Upper lobe of right lung (tissue), 1 donor: Measurements from ENCODE around the gene SH3GL3. TPM values are rescaled to one million over a fixed set of nuclear protein-coding genes. Genes with fewer than 3 reads are reported as not detected.

Source experiments
- ATAC-seq: fragments of 200-7000 bp; cut with Tn5 transposase; one replicate; pipeline ENCODE4 v1.9.1; 2020; ENCODE audit warnings: mild to moderate bottlenecking, moderate library complexity
- DNase-seq: peaks from one replicate; pipeline ENCODE4 v3.0.0-alpha.2; 2020
- H3K27ac ChIP-seq: fragments of 200-600 bp; one replicate; pipeline ENCODE4 v1.8.0; 2022
- H3K27me3 ChIP-seq: fragments of 200-600 bp; one replicate; pipeline ENCODE4 v1.8.0; 2022; ENCODE audit warnings: mild to moderate bottlenecking
- H3K36me3 ChIP-seq: fragments of 200-600 bp; one replicate; pipeline ENCODE4 v1.8.0; 2022
- H3K4me1 ChIP-seq: fragments of 200-600 bp; one replicate; pipeline ENCODE4 v1.8.0; 2022
- H3K4me3 ChIP-seq: fragments of 200-600 bp; one replicate; pipeline ENCODE4 v1.8.0; 2022; ENCODE audit warnings: mild to moderate bottlenecking
- H3K9me3 ChIP-seq: fragments of 200-600 bp; one replicate; pipeline ENCODE4 v1.8.0; 2022
- intact Hi-C: fragments of 100-400 bp; cut with DNase I; formaldehyde crosslinking; loops from one replicate; pipeline ENCODE4 v1.11.0; 2022
- total RNA-seq: library from RNA; stranded (reverse); fragmentation: NEBNext Ultra II Directional; extraction: Animal tissue kit (Norgen Biotek cat#: 25700); gene quantifications from one replicate; pipeline ENCODE4 v1.2.1, GENCODE V29; 2021
- TF ChIP-seq, protein P1 (sequence below): fragments of 200-600 bp; IDR thresholded peaks from one replicate; pipeline ENCODE4 v1.8.0; 2022; ENCODE audit warnings: antibody characterized with exemption
- donor health status: DM: no; HTN: yes; CAD: no; lungs with severe emphysema.

Gene SH3GL3
- total RNA-seq, 1 donor from 2014 or later, result 3.4 TPM

DNA sequence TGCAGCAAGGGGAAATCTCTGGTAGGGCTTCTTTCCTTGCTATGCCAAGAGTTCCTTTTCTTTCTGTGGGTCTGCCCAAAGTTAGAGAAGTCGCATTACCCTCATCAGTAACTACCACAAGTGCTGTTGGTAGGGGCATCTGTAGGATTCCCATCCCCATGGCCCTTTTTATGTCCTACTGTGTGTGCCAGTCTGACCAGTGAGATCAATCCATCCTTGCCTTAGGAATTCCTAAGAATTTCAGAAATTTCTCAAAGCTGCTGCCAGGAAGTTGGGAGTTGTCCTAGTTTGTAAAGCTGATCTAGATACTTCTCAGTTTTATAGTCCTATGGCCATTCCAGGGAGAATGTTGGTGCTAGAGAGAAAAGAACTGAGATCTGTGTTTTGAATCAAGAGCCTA, 36.5 kb downstream of the SH3GL3 start:
- H3K9me3 ChIP-seq, result no peaks in the 10 kb centered on the region
- no peaks in the 10 kb centered on the region for H3K36me3 ChIP-seq
- DNase-seq (no peak), ATAC-seq (no peak)
- no peaks in the 10 kb centered on the region for H3K4me1 ChIP-seq
- H3K27me3 ChIP-seq, result peaks cover 8% of the 10 kb centered on the region
- H3K27ac ChIP-seq, result no peak overlapping the region
- intact Hi-C loops, result no loop called here
- TF ChIP-seq, protein P1, sequence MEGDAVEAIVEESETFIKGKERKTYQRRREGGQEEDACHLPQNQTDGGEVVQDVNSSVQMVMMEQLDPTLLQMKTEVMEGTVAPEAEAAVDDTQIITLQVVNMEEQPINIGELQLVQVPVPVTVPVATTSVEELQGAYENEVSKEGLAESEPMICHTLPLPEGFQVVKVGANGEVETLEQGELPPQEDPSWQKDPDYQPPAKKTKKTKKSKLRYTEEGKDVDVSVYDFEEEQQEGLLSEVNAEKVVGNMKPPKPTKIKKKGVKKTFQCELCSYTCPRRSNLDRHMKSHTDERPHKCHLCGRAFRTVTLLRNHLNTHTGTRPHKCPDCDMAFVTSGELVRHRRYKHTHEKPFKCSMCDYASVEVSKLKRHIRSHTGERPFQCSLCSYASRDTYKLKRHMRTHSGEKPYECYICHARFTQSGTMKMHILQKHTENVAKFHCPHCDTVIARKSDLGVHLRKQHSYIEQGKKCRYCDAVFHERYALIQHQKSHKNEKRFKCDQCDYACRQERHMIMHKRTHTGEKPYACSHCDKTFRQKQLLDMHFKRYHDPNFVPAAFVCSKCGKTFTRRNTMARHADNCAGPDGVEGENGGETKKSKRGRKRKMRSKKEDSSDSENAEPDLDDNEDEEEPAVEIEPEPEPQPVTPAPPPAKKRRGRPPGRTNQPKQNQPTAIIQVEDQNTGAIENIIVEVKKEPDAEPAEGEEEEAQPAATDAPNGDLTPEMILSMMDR, result no peak
- no peak overlapping the region for H3K4me3 ChIP-seq

DNA sequence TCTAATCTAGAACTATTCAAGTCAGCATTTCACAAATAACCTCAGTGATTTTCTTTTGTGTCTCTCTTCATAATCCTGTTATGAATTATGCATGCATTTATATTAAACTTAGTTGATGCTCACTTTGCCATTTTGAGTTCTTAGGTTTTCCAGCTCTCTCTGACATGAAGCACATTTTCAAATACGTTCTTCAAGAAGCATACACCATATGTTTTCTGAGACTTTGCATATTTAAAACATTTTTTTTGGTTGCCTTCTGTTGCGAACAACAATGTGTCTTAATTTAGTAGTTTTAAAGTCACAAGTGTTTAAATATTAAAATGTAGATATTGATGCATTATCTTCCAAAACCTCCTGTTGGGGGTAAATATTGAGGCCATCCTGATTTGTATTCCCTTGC, 37.5 kb downstream of the SH3GL3 start:
- ATAC-seq (no peak), DNase-seq (no peak)
- H3K4me1 ChIP-seq, result no peaks in the 10 kb centered on the region
- H3K36me3 ChIP-seq, result no peaks in the 10 kb centered on the region
- H3K4me3 ChIP-seq, result no peak overlapping the region
- peaks cover 5% of the 10 kb centered on the region for H3K27me3 ChIP-seq
- TF ChIP-seq, protein P1, result no peak
- intact Hi-C loops, result no loop called here
- H3K9me3 ChIP-seq, result no peaks in the 10 kb centered on the region
- no peak overlapping the region for H3K27ac ChIP-seq

DNA sequence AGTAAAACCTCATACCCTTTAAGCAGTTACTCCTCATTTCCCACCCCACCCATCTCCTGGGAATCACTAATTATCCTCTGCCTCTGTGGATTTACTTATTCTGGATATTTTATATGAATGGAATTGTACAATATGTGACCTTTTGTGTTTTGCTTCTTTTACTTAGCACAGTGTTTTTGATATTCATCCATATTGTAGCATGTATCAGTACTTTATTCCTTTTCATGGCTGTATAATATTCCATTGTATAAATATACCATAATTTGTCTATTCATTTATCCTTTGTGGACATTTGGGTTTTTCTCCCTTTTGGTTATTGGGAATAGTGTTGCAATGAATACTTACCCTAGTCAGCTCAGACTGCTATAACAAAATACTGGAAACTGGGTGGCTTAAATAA, 39.2 kb downstream of the SH3GL3 start:
- Histone ChIP-seq H3K4me3 (no peak overlapping the region), H3K27ac (no peak overlapping the region), H3K9me3 (no peaks in the 10 kb centered on the region), H3K36me3 (no peaks in the 10 kb centered on the region), H3K27me3 (no peaks in the 10 kb centered on the region), H3K4me1 (no peaks in the 10 kb centered on the region)
- TF ChIP-seq, protein P1, result no peak
- ATAC-seq, result no peak
- intact Hi-C loops, result no loop called here
- no peak for DNase-seq

DNA sequence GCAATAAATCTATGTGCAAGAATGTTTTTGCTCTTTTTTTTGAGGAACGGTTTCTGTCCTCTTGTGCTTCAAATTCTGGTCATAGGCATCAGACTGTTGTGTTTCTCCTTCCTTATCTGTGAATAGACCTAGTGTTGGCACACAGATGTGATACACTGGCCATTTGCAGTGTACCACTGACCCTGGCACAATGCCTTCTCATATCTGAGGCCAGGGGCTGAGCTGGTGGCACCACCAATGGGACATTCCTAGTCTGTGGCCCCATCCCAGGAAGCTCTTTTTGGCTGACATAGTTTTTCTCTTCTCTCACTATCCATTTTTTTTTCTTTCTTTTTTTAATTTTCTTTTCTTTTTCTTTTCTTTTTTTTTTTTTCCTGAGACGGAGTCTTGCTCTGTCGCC, 40.4 kb downstream of the SH3GL3 start:
- intact Hi-C loops, result no loop called here
- TF ChIP-seq, protein P1, result no peak
- Histone ChIP-seq H3K4me1 (no peaks in the 10 kb centered on the region), H3K36me3 (no peaks in the 10 kb centered on the region), H3K27me3 (no peaks in the 10 kb centered on the region), H3K9me3 (no peaks in the 10 kb centered on the region), H3K4me3 (no peak overlapping the region), H3K27ac (no peak overlapping the region)
- no peak for DNase-seq
- ATAC-seq, result no peak

DNA sequence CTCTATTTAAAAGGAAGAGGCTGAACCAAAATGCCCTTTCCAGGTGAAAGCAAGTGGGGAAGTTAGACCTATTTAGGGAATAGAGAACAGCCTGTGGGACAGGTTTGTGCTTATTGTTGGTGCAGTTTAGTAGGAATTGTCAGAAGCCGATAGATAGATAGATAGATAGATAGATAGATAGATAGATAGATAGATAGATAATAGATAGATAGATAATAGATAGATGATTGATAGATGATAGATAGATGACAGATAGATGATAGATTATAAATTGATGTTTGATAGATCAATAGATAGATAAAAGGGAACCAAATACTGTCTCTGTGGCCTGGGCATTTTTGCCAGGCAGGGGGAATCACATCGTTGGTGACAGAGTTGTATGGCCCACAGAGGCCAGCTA, 42.5 kb downstream of the SH3GL3 start:
- TF ChIP-seq, protein P1, result no peak

DNA sequence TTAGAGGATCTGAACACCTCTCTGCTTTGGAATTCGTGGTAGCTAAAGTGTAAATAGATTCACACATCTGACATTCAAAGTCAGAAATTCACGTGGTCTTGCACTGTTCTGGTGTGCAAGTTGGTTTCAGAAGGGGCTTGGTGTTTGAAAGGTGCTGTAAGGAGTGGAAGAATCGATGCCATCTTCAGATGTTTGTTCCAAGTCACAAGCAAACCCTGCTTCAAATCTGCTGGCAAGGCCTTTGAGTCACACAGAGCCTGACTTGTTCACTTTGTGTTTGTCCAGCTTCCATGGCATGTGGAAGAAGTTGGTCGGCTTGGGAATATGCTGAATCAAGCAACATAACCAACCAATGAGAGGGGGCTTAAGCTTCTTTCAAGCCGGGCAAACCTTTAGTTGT, 44.3 kb downstream of the SH3GL3 start:
- DNase-seq, result no peak
- TF ChIP-seq, protein P1, result no peak
- Histone ChIP-seq H3K4me3 (no peak overlapping the region), H3K27me3 (no peaks in the 10 kb centered on the region), H3K36me3 (no peaks in the 10 kb centered on the region), H3K27ac (no peak overlapping the region), H3K9me3 (no peaks in the 10 kb centered on the region), H3K4me1 (no peaks in the 10 kb centered on the region)
- intact Hi-C loops, result no loop called here
- ATAC-seq, result no peak

More for the DNA sequence above, 42.5 kb downstream of the SH3GL3 start:
- intact Hi-C loops, result no loop called here
- Histone ChIP-seq H3K4me1 (no peaks in the 10 kb centered on the region), H3K36me3 (no peaks in the 10 kb centered on the region), H3K27ac (no peak overlapping the region), H3K27me3 (no peaks in the 10 kb centered on the region), H3K4me3 (no peak overlapping the region), H3K9me3 (no peaks in the 10 kb centered on the region)
- no peak for DNase-seq
- no peak for ATAC-seq
